ENCODE data around the gene PIGW.

PIGW gene

GRCh38 chr17:36534840-36535668 lies at the start of gene PIGW, which contains the start of gene MYO19:
Gene PIGW, plus strand, starts transcription at chr17:36534987. Its CDS starts 2,115 bp downstream, at chr17:36537102.
Gene MYO19, minus strand, starts transcription at chr17:36534868. Its CDS starts 2,330 bp downstream, at chr17:36532538.
- peaks cover 34% of the 10 kb centered on the region for H3K36me3 ChIP-seq (ENCODE audit: insufficient read depth, low read length)
- peak within 1 kb of the TSS; percentile 85 for H2AFZ ChIP-seq (ENCODE audit: low read length, unreplicated experiment)
- H3K4me1 ChIP-seq (ENCODE audit: control insufficient read depth, insufficient read depth, low read length, unreplicated experiment), result peaks cover 15% of the 10 kb centered on the region
- H3K27me3 ChIP-seq (ENCODE audit: insufficient read depth, low read length), result no peaks in the 10 kb centered on the region
- peak within 1 kb of the TSS; percentile 95 for H3K4me3 ChIP-seq (ENCODE audit: low read depth, low read length)
- H3K27ac ChIP-seq (ENCODE audit: low read depth, low read length), result peak within 1 kb of the TSS; percentile 94
- peaks cover 55% of the 10 kb centered on the region for H3K79me2 ChIP-seq (ENCODE audit: control insufficient read depth, insufficient read depth, low read length, unreplicated experiment)

GRCh38 chr17:36485027-36485426 lies 49.8 kb upstream of the PIGW start:
- H3K4me1 ChIP-seq (ENCODE audit: control insufficient read depth, insufficient read depth, low read length, unreplicated experiment), result no peaks in the 10 kb centered on the region
- H2AFZ ChIP-seq (ENCODE audit: low read length, unreplicated experiment), result no peak overlapping the region
- no peak overlapping the region; the same call in 1 of the 2 replicates for H3K4me3 ChIP-seq (ENCODE audit: low read depth, low read length)
- H3K27ac ChIP-seq (ENCODE audit: low read depth, low read length), result no peak overlapping the region
- no peaks in the 10 kb centered on the region for H3K36me3 ChIP-seq (ENCODE audit: insufficient read depth, low read length)
- H3K79me2 ChIP-seq (ENCODE audit: control insufficient read depth, insufficient read depth, low read length, unreplicated experiment), result peaks cover 20% of the 10 kb centered on the region
- peaks cover 11% of the 10 kb centered on the region; the same call in 1 of the 2 replicates for H3K27me3 ChIP-seq (ENCODE audit: insufficient read depth, low read length)

- H3K27ac ChIP-seq (ENCODE audit: low read depth, low read length), result no peak overlapping the region
- peaks cover 23% of the 10 kb centered on the region for H3K79me2 ChIP-seq (ENCODE audit: control insufficient read depth, insufficient read depth, low read length, unreplicated experiment)
Observed at GRCh38 chr17:36485805-36486203, 49.0 kb upstream of the PIGW start.

GRCh38 chr17:36486204-36487194 lies 48.3 kb upstream of the PIGW start, which contains the start of gene ZNHIT3:
Gene ZNHIT3, plus strand, starts transcription at chr17:36486681. Its CDS starts 19 bp downstream, at chr17:36486700.
- H3K4me3 ChIP-seq (ENCODE audit: low read depth, low read length), result peak within 1 kb of the TSS; percentile 85
- H3K4me1 ChIP-seq (ENCODE audit: control insufficient read depth, insufficient read depth, low read length, unreplicated experiment), result no peaks in the 10 kb centered on the region
- peaks cover 29% of the 10 kb centered on the region for H3K79me2 ChIP-seq (ENCODE audit: control insufficient read depth, insufficient read depth, low read length, unreplicated experiment)
- no peaks in the 10 kb centered on the region for H3K36me3 ChIP-seq (ENCODE audit: insufficient read depth, low read length)
- H3K27ac ChIP-seq (ENCODE audit: low read depth, low read length), result no peak within 1 kb of the TSS
- peaks cover 9% of the 10 kb centered on the region; the same call in 1 of the 2 replicates for H3K27me3 ChIP-seq (ENCODE audit: insufficient read depth, low read length)
- peak within 1 kb of the TSS; percentile 90 for H2AFZ ChIP-seq (ENCODE audit: low read length, unreplicated experiment)

More at GRCh38 chr17:36485805-36486203, 49.0 kb upstream of the PIGW start:
- Histone ChIP-seq H3K4me3 (ENCODE audit: low read depth, low read length) (peak overlapping the region; percentile 85), H3K4me1 (ENCODE audit: control insufficient read depth, insufficient read depth, low read length, unreplicated experiment) (no peaks in the 10 kb centered on the region), H3K27me3 (ENCODE audit: insufficient read depth, low read length) (peaks cover 9% of the 10 kb centered on the region; the same call in 1 of the 2 replicates), H2AFZ (ENCODE audit: low read length, unreplicated experiment) (peak overlapping the region; percentile 90), H3K36me3 (ENCODE audit: insufficient read depth, low read length) (no peaks in the 10 kb centered on the region)

- Histone ChIP-seq H3K27ac (ENCODE audit: low read depth, low read length) (no peak overlapping the region), H3K36me3 (ENCODE audit: insufficient read depth, low read length) (peaks cover 22% of the 10 kb centered on the region; the same call in 1 of the 2 replicates), H3K79me2 (ENCODE audit: control insufficient read depth, insufficient read depth, low read length, unreplicated experiment) (peaks cover 14% of the 10 kb centered on the region), H3K27me3 (ENCODE audit: insufficient read depth, low read length) (no peaks in the 10 kb centered on the region), H2AFZ (ENCODE audit: low read length, unreplicated experiment) (no peak overlapping the region), H3K4me1 (ENCODE audit: control insufficient read depth, insufficient read depth, low read length, unreplicated experiment) (no peaks in the 10 kb centered on the region), H3K4me3 (ENCODE audit: low read depth, low read length) (no peak overlapping the region)
Observed at GRCh38 chr17:36493956-36494355, 40.8 kb upstream of the PIGW start.

GRCh38 chr17:36494674-36495073 lies 40.1 kb upstream of the PIGW start:
- H3K4me1 ChIP-seq (ENCODE audit: control insufficient read depth, insufficient read depth, low read length, unreplicated experiment), result no peaks in the 10 kb centered on the region
- no peaks in the 10 kb centered on the region for H3K27me3 ChIP-seq (ENCODE audit: insufficient read depth, low read length)
- no peak overlapping the region for H2AFZ ChIP-seq (ENCODE audit: low read length, unreplicated experiment)
- peaks cover 22% of the 10 kb centered on the region; the same call in 1 of the 2 replicates for H3K36me3 ChIP-seq (ENCODE audit: insufficient read depth, low read length)
- H3K27ac ChIP-seq (ENCODE audit: low read depth, low read length), result no peak overlapping the region
- no peak overlapping the region for H3K4me3 ChIP-seq (ENCODE audit: low read depth, low read length)
- H3K79me2 ChIP-seq (ENCODE audit: control insufficient read depth, insufficient read depth, low read length, unreplicated experiment), result peaks cover 11% of the 10 kb centered on the region

GRCh38 chr17:36495076-36495578 lies 39.7 kb upstream of the PIGW start:
- Histone ChIP-seq H3K27me3 (ENCODE audit: insufficient read depth, low read length) (no peaks in the 10 kb centered on the region), H3K27ac (ENCODE audit: low read depth, low read length) (no peak overlapping the region), H3K4me3 (ENCODE audit: low read depth, low read length) (no peak overlapping the region), H3K79me2 (ENCODE audit: control insufficient read depth, insufficient read depth, low read length, unreplicated experiment) (peaks cover 11% of the 10 kb centered on the region), H3K4me1 (ENCODE audit: control insufficient read depth, insufficient read depth, low read length, unreplicated experiment) (no peaks in the 10 kb centered on the region), H3K36me3 (ENCODE audit: insufficient read depth, low read length) (peaks cover 24% of the 10 kb centered on the region; the same call in 1 of the 2 replicates), H2AFZ (ENCODE audit: low read length, unreplicated experiment) (no peak overlapping the region)

- Histone ChIP-seq H2AFZ (ENCODE audit: low read length, unreplicated experiment) (no peak overlapping the region), H3K27ac (ENCODE audit: low read depth, low read length) (no peak overlapping the region), H3K79me2 (ENCODE audit: control insufficient read depth, insufficient read depth, low read length, unreplicated experiment) (peaks cover 5% of the 10 kb centered on the region), H3K4me1 (ENCODE audit: control insufficient read depth, insufficient read depth, low read length, unreplicated experiment) (no peaks in the 10 kb centered on the region), H3K4me3 (ENCODE audit: low read depth, low read length) (no peak overlapping the region), H3K36me3 (ENCODE audit: insufficient read depth, low read length) (peaks cover 24% of the 10 kb centered on the region), H3K27me3 (ENCODE audit: insufficient read depth, low read length) (no peaks in the 10 kb centered on the region)
Observed at GRCh38 chr17:36496018-36496789, 38.6 kb upstream of the PIGW start.

- no peak overlapping the region for H2AFZ ChIP-seq (ENCODE audit: low read length, unreplicated experiment)
- H3K36me3 ChIP-seq (ENCODE audit: insufficient read depth, low read length), result peaks cover 24% of the 10 kb centered on the region
- H3K27me3 ChIP-seq (ENCODE audit: insufficient read depth, low read length), result no peaks in the 10 kb centered on the region
- H3K27ac ChIP-seq (ENCODE audit: low read depth, low read length), result no peak overlapping the region
- no peaks in the 10 kb centered on the region for H3K79me2 ChIP-seq (ENCODE audit: control insufficient read depth, insufficient read depth, low read length, unreplicated experiment)
- no peaks in the 10 kb centered on the region for H3K4me1 ChIP-seq (ENCODE audit: control insufficient read depth, insufficient read depth, low read length, unreplicated experiment)
- H3K4me3 ChIP-seq (ENCODE audit: low read depth, low read length), result no peak overlapping the region
Observed at GRCh38 chr17:36498155-36498554, 36.6 kb upstream of the PIGW start.

All from ACC112 (cell line).